Activated CD8-positive, alpha-beta T cell treated with anti-CD3 and anti-CD28 coated beads, Interleukin-2, amount 10 ng/mL, durations not matched to agents 7 days and 5 days (primary cell): ENCODE data around the gene GRK6. TPM values are rescaled to one million over a fixed set of nuclear protein-coding genes. Genes with fewer than 3 reads are reported as not detected.

Source experiments
- ATAC-seq: fragments of 150-1000 bp; cut with Tn5 transposase; one replicate; pipeline ENCODE4 v1.10.0; 2021; ENCODE audit warnings: moderate library complexity
- CTCF ChIA-PET: fragments of 350-600 bp; sonication (Branson Sonifier 250); formaldehyde crosslinking; loops from one replicate; lab custom pipeline; 2021; ENCODE audit warnings: antibody characterized with exemption; lab: Charles Lee
- POLR2A ChIA-PET: fragments of 350-600 bp; sonication (Branson Sonifier 250); formaldehyde crosslinking; loops from one replicate; lab custom pipeline; 2021; ENCODE audit warnings: antibody characterized with exemption; lab: Charles Lee
- DNase-seq: peaks from one replicate; pipeline ENCODE4 v3.0.0-alpha.2; 2020
- H3K27ac Mint-ChIP-seq: one replicate; pipeline ENCODE4 v1.8.0; 2021; ENCODE audit warnings: mild to moderate bottlenecking, mixed read lengths
- H3K27me3 Mint-ChIP-seq: one replicate; pipeline ENCODE4 v1.8.0; 2021; ENCODE audit warnings: low read depth, mixed read lengths
- H3K36me3 Mint-ChIP-seq: one replicate; pipeline ENCODE4 v1.8.0; 2021; ENCODE audit warnings: low read depth, mixed read lengths
- H3K4me1 Mint-ChIP-seq: one replicate; pipeline ENCODE4 v1.8.0; 2021; ENCODE audit warnings: low read depth, mixed read lengths
- H3K4me3 Mint-ChIP-seq: one replicate; pipeline ENCODE4 v1.8.0; 2021; ENCODE audit warnings: mild to moderate bottlenecking, mixed read lengths
- H3K9me3 Mint-ChIP-seq: one replicate; pipeline ENCODE4 v1.8.0; 2022; ENCODE audit warnings: mixed read lengths; ENCODE audit not compliant: insufficient read depth
- total RNA-seq, 2 experiments: library from RNA; stranded (reverse); gene quantifications; one replicate each; pipeline ENCODE4 v1.2.3, GENCODE V29; 2021

The GRK6 gene
- total RNA-seq, 2 experiments from 2014 or later: 206 to 213 TPM

DNA sequence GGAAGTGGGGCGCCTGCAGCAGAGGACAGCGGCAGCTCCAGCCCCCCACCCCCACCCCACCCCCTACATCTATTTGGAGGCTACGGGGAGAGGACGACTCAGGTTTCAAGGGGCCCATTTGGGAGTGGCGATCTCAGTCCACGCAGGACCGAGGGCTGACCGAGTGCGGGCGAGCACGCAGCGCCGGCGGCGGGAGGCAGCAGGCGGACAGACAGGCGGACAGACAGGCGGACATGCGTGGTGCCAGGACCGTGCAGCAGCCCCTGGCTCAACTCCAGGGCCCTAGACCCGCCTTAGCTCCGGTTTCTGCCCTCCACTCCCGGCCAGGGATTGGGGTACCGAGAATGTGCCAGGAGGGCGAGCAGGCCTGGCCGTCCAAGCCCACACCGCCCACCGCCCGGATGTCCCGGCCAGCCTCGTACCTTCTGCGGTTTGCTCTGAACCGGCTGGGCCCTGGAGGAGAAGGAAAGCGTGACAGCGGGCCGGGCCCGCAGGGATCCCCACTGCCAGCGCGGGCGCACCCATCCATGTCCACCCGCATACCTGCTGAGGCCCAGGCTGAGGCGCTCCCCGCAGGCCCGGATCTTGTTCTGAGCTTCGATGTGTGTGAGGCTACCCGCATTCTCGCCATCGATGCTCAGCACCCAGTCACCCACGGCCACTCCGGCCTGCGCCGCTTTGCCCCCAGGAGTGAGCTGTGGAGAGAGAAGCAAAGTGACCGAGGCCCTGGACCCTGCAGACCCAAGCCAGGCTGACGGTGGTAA is 65.7 kb downstream of the GRK6 start:
- Mint-ChIP-seq H3K27me3 (no peaks in the 10 kb centered on the region), H3K36me3 (peaks cover 33% of the 10 kb centered on the region), H3K9me3 (no peaks in the 10 kb centered on the region), H3K4me3 (no peak overlapping the region), H3K27ac (no peak overlapping the region), H3K4me1 (peaks cover 41% of the 10 kb centered on the region)
- ATAC-seq (no peak), DNase-seq (no peak)
- POLR2A ChIA-PET: interaction anchor here (0.8 to 2.9 kb wide), 3 partner anchors 14 to 32 kb away, joined by 3 to 12 read pairs (median 3); no protein-coding TSS in a partner anchor
- CTCF ChIA-PET: interaction anchor here (0.6 to 4.4 kb wide), 9 partner anchors 9 to 102 kb away, joined by 3 to 19 read pairs (median 7); no protein-coding TSS in a partner anchor

Other genes with a start within 250 kb of the GRK6 start
- gene RAB24, start 123.0 kb upstream of the GRK6 start, total RNA-seq: 10 to 100 TPM; 44.1 to 48.8 TPM
- 100 to 1,000 TPM; 152 to 154 TPM for gene PRELID1, start 122.9 kb upstream of the GRK6 start, total RNA-seq
- 10 to 100 TPM; 93.2 to 96.9 TPM for gene MXD3, start 114.8 kb upstream of the GRK6 start, total RNA-seq
- 100 to 1,000 TPM; 119 to 127 TPM for gene LMAN2, start 75.0 kb upstream of the GRK6 start, total RNA-seq
- 100 to 1,000 TPM; 112 to 117 TPM for gene RGS14, start 68.8 kb upstream of the GRK6 start, total RNA-seq
- 1 to 10 TPM; 2.0 to 2.1 TPM for gene SLC34A1, start 42.2 kb upstream of the GRK6 start, total RNA-seq
- not detected for gene PFN3, start 26.0 kb upstream of the GRK6 start, total RNA-seq
- 1 to 10 TPM; 3.2 to 3.5 TPM for gene F12, start 17.1 kb upstream of the GRK6 start, total RNA-seq
- gene PRR7, start 20.1 kb downstream of the GRK6 start, total RNA-seq: 10 to 100 TPM in 1 of 2 experiments, 1 to 10 TPM in 1; 9.8 to 11.6 TPM
- gene DBN1, start 47.0 kb downstream of the GRK6 start, total RNA-seq: 100 to 1,000 TPM in 1 of 2 experiments, 10 to 100 TPM in 1; 92.9 to 104 TPM
- 10 to 100 TPM; 62.5 to 67.3 TPM for gene PDLIM7, start 70.9 kb downstream of the GRK6 start, total RNA-seq
- gene DOK3, start 83.2 kb downstream of the GRK6 start, total RNA-seq: 1 to 10 TPM; 7.3 to 7.8 TPM
- gene DDX41, start 90.3 kb downstream of the GRK6 start, total RNA-seq: 100 to 1,000 TPM; 135 to 149 TPM
- 100 to 1,000 TPM in 1 of 2 experiments, 10 to 100 TPM in 1; 95.8 to 105 TPM for gene FAM193B, start 127.9 kb downstream of the GRK6 start, total RNA-seq
- 100 to 1,000 TPM; 104 to 109 TPM for gene TMED9, start 165.5 kb downstream of the GRK6 start, total RNA-seq
- 10 to 100 TPM; 17.3 to 19.5 TPM for gene B4GALT7, start 173.5 kb downstream of the GRK6 start, total RNA-seq